IPS-18a (cell line): ENCODE measurements around the gene PCP4L1.
"Not testable (repeated sequence)": the region's sequence is repeated elsewhere in the genome, so short reads cannot be mapped to it uniquely, and the experiment has no call there.

Source experiments
- H3K27ac ChIP-seq: one replicate; pipeline ENCODE4 v1.5.1; 2013; ENCODE audit warnings: low read length
- H3K27me3 ChIP-seq: one replicate; pipeline ENCODE4 v1.6.1; 2013; ENCODE audit warnings: mild to moderate bottlenecking, low read length; ENCODE audit not compliant: control insufficient read depth, insufficient read depth
- H3K36me3 ChIP-seq: one replicate; pipeline ENCODE4 v1.6.1; 2013; ENCODE audit warnings: low read depth, low read length; ENCODE audit not compliant: control insufficient read depth
- H3K4me1 ChIP-seq: one replicate; pipeline ENCODE4 v1.6.1; 2013; ENCODE audit warnings: low read depth, low read length; ENCODE audit not compliant: control insufficient read depth
- H3K4me3 ChIP-seq: one replicate; pipeline ENCODE4 v1.5.1; 2013; ENCODE audit warnings: low read length
- H3K9ac ChIP-seq: one replicate; pipeline ENCODE4 v1.6.1; 2013; ENCODE audit warnings: mild to moderate bottlenecking, low read length, moderate library complexity
- H3K9me3 ChIP-seq: one replicate; pipeline ENCODE4 v1.6.1; 2013; ENCODE audit warnings: low read depth, low read length; ENCODE audit not compliant: control insufficient read depth

PCP4L1 gene

DNA sequence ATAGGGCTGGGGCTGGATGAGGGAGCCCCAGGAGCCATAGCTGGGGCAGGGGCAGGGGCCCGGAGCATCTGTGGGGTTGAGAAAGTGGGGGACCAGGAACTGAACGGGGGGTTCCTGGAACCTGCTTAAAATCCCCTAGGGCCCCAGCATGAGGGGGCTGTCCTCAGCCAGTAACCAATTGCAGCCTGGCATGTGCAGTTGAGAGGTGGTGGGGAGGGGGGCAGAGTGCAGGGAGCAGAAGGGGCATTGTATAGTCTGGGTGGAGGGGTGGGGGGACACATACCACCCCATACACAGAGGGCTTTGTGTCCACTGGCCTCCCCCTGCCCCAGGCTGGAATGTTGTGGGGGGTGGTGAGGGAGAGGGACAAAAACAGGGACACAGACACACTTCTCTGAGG lies 51.3 kb downstream of the PCP4L1 start, which contains the start of gene MPZ:
TSS of gene MPZ (minus strand) at position 101 of the 400 bp plus-strand sequence. CDS start at position 38, 63 bp downstream.
- no peak within 1 kb of the TSS for H3K27ac ChIP-seq
- H3K9me3 ChIP-seq = no peaks in the 10 kb centered on the region
- no peak within 1 kb of the TSS for H3K9ac ChIP-seq
- H3K27me3 ChIP-seq = no peaks in the 10 kb centered on the region
- H3K4me3 ChIP-seq = no peak within 1 kb of the TSS
- H3K4me1 ChIP-seq = peaks cover 3% of the 10 kb centered on the region
- H3K36me3 ChIP-seq = no peaks in the 10 kb centered on the region

- Histone ChIP-seq H3K36me3 (no peaks in the 10 kb centered on the region), H3K4me3 (no peak overlapping the region), H3K9me3 (no peaks in the 10 kb centered on the region), H3K27me3 (no peaks in the 10 kb centered on the region), H3K27ac (no peak overlapping the region), H3K4me1 (peaks cover 14% of the 10 kb centered on the region), H3K9ac (no peak overlapping the region)
Observed at GRCh38 chr1:161311595-161312181, 53.1 kb downstream of the PCP4L1 start.

DNA sequence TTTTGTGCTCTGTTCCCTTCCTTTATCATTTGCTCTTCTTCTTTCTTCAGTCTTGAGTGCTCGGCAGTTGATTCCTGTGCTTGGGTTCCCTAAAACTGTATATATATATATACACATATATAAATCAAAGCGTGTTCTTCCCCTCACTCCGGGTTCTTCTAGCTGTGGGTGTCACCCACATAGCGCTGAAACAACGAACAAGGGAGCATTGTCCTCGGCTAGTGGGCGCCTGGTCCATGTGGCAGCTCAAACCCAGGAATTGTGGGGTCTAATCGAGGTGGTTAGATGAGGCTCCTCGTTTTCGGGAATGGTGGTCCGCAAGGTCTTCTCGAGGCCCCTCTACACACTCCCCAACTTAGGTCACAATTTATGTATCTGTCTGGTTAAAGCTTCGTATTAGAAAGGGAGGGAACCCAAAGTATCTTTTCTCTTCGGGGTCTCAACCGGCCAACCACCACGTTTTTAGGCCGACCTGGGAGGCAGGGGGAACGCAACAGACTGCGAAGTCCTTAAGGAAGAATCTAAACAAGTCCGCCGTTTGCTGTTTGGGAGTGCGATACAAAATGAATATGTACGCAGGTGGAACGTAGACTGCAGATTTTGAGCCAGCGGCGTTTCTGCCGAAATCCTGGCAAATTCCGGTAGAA lies 55.1 kb downstream of the PCP4L1 start:
- Histone ChIP-seq H3K27ac (peak overlapping the region; percentile 93), H3K27me3 (no peaks in the 10 kb centered on the region), H3K9me3 (no peaks in the 10 kb centered on the region)

DNA sequence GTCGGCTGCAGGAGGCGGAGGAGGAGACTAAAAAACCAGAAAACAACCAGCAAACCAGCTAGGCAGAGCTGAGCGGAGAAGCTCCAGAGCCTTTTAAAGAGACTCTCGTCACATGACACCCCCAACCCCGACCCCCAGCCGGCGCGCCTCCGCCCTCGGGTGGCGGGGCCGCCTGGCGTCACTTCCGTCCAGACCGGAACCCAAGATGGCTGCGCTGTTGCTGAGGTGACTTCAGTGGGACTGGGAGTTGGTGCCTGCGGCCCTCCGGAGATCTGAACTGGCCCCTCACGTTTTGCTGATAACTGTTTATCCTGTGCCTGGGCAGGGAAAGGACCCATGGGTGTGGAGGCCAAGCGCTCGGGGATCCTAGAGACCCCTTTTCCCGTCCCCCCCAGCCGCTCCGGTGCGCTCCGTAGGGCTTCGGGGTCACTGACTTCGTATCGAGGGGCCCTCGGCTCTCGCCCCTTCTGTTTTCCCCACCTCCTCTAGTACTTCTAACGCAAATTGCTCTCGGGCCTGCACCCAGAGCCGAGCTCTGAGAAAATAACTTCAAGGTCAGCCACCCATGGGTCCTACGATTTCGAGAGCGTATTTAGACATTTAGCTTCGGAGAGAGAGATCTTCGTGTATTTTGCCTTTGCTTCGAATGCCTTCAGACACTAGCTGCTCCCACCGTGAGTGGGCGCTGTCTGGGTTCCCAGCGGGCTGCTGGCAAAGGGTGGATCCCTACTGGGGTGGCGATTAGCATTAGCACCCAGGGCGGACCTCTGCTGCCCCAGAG lies 55.8 kb downstream of the PCP4L1 start, which contains the start of gene SDHC:
TSS of gene SDHC (plus strand) at position 181 of the 781 bp plus-strand sequence. CDS start at position 206, 25 bp downstream.
- Histone ChIP-seq H3K9ac (peak within 1 kb of the TSS; percentile 93), H3K27me3 (no peaks in the 10 kb centered on the region), H3K4me3 (peak within 1 kb of the TSS; percentile 88), H3K9me3 (no peaks in the 10 kb centered on the region), H3K4me1 (peaks cover 14% of the 10 kb centered on the region), H3K27ac (peak within 1 kb of the TSS; percentile 93), H3K36me3 (no peaks in the 10 kb centered on the region)

More for the DNA sequence above, 55.1 kb downstream of the PCP4L1 start:
- H3K4me3 ChIP-seq = peak overlapping the region; percentile 88
- peaks cover 14% of the 10 kb centered on the region for H3K4me1 ChIP-seq
- H3K36me3 ChIP-seq = no peaks in the 10 kb centered on the region
- H3K9ac ChIP-seq = peak overlapping the region; percentile 93

DNA sequence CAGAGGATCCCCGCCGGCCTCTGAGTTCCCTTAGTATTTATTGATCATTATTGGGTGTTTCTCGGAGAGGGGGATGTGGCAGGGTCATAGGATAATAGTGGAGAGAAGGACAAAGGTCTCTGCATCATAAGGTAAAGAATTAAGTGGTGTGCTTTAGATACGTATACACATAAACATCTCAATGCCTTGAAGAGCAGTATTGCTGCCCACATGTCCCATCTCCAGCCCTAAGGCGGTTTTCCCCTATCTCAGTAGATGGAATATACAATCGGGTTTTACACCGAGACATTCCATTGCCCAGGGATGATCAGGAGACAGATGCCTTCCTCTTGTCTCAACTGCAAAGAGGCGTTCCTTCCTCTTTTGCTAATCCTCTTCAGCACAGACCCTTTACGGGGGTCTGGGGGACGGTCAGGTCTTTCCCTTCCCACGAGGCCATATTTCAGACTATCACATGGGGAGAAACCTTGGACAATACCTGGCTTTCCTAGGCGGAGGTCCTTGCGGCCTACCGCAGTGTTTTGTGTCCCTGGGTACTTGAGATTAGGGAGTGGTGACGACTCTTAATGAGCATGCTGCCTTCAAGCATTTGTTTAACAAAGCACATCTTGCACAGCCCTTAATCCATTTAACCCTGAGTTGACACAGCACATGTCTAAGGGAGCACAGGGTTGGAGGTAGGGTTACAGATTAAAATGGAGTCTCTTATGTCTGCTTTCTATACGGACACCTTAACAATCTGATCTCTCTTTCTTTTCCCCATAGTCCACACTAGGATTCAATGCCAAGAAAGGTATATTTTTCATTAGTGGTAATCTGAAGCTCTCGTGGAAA lies 57.5 kb downstream of the PCP4L1 start:
- H3K4me3 ChIP-seq = not testable (repeated sequence)

DNA sequence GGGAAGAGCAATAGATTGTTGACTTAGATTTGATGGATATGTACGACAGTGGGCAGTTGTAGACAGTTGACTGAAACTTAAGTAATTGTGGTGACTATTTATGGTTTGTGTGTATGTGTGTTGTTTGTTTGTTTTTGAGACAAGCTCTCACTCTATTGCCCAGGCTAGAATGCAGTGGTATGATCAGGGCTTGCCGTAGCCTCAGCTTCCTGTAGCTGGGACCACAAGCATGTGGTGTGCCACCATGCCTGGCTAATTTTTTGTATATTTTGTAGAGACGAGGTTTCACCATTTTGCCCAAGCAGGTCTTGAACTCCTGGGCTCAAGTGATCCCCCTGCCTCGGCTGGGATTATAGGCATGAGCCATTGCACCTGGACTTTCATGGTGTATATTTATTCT lies 65.5 kb downstream of the PCP4L1 start:
- Histone ChIP-seq H3K9ac (no peak overlapping the region), H3K9me3 (no peaks in the 10 kb centered on the region), H3K4me3 (no peak overlapping the region), H3K4me1 (no peaks in the 10 kb centered on the region), H3K27ac (no peak overlapping the region), H3K36me3 (peaks cover 31% of the 10 kb centered on the region), H3K27me3 (no peaks in the 10 kb centered on the region)

More for the DNA sequence above, 57.5 kb downstream of the PCP4L1 start:
- H3K27me3 ChIP-seq, H3K9me3 ChIP-seq, H3K36me3 ChIP-seq, H3K27ac ChIP-seq, H3K9ac ChIP-seq: not testable (repeated sequence)
- H3K4me1 ChIP-seq = peaks cover 14% of the 10 kb centered on the region

DNA sequence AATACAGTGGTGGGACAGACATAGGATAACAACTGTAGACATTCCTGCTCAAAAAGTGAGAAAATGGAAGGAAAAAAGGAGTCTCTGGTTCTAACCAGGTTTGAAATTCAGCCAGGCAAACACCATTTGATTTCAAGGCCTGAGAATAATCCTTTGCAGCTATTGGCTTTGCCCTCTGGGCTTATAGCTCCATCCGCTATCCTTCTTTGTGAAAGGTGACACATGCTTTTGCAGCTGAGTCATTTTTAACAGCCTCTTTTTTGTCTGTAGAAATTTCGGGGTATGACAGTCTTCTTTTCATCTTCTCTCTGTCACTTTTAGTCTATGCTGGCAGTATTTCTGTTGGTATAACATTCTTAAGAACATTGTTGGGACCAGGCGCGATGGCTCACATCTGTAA lies 71.8 kb downstream of the PCP4L1 start:
- peaks cover 63% of the 10 kb centered on the region for H3K36me3 ChIP-seq
- no peaks in the 10 kb centered on the region for H3K27me3 ChIP-seq
- H3K4me3 ChIP-seq = no peak overlapping the region
- H3K4me1 ChIP-seq = no peaks in the 10 kb centered on the region
- H3K27ac ChIP-seq = no peak overlapping the region
- H3K9me3 ChIP-seq = no peaks in the 10 kb centered on the region
- no peak overlapping the region for H3K9ac ChIP-seq

DNA sequence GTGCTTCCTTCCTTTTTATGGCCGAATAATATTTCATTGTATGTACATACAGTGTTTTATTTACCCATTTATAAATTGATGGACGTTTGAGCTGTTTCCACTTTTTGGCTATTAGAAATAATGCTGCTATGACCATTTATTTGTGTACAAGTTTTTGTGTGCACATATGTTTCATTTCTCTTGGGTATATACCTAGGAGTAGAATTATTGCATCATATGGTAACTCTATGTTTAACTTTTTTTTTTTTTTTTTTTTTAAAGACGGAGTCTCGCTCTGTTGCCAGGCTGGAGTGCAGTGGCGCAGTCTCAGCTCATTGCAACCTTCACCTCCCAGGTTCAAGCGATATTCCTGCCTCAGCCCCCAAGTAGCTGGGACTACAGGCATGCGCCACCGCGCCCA lies 74.6 kb downstream of the PCP4L1 start:
- H3K27ac ChIP-seq = no peak overlapping the region
- no peaks in the 10 kb centered on the region for H3K27me3 ChIP-seq
- no peaks in the 10 kb centered on the region for H3K4me1 ChIP-seq
- H3K36me3 ChIP-seq = peaks cover 53% of the 10 kb centered on the region
- no peaks in the 10 kb centered on the region for H3K9me3 ChIP-seq
- H3K9ac ChIP-seq = no peak overlapping the region
- no peak overlapping the region for H3K4me3 ChIP-seq
